HepG2 (cell line): Measurements from ENCODE around the gene PLCXD3. TPM values are rescaled to one million over a fixed set of nuclear protein-coding genes. Genes with fewer than 3 reads are reported as not detected.
A peak's percentile ranks its signal among the peaks of the same experiment; 100 is the strongest.

ENCODE experiments used
- ATAC-seq: fragments of 200-7000 bp; cut with Tn5 transposase; 3 replicates; pipeline ENCODE4 v1.9.1; 2020; ENCODE audit warnings: mild to moderate bottlenecking, moderate library complexity
- BruUV-seq: library from RNA; stranded (reverse); fragments of 400-500 nt; replicated peaks from 2 replicates; lab custom pipeline; 2021; lab: Mats Ljungman, UMichigan
- CTCF ChIA-PET: fragments of 300-600 bp; formaldehyde crosslinking; extraction: SDS; loops from one replicate; lab custom pipeline; 2021; ENCODE audit warnings: low total read pairs, inconsistent platforms, low intra/inter-chr PET ratio; lab: Yijun Ruan, JAX
- POLR2A ChIA-PET: fragments of 350-600 bp; sonication (Branson Sonifier 250); formaldehyde crosslinking; loops from one replicate; lab custom pipeline; 2020; ENCODE audit warnings: antibody characterized with exemption, inconsistent platforms; lab: Yijun Ruan, JAX
- DNase-seq: peaks from one replicate; pipeline ENCODE4 v3.0.0-alpha.2; 2015; ENCODE audit warnings: low spot score
- FAIRE-seq: peaks from 3 replicates; lab custom pipeline; 2011; peaks lifted over from hg19 to GRCh38; lab: Jason Lieb, UNC
- H2AFZ ChIP-seq: one replicate; pipeline ENCODE4 v1.6.1; 2011; ENCODE audit warnings: low read length, inconsistent platforms
- H3K27ac ChIP-seq: fragments of 300-600 bp; 3 replicates; pipeline ENCODE4 v1.8.0; 2011; ENCODE audit warnings: mixed run types, mild to moderate bottlenecking, mixed read lengths, low read length, inconsistent platforms; ENCODE audit not compliant: insufficient read depth; ENCODE audit errors: extremely low read length
- H3K27me3 ChIP-seq, 2 experiments: fragments of 200-600 bp in 1 of 2; 2 replicates in 1 of 2; 3 replicates in 1 of 2; pipeline versions ENCODE4 v1.6.0 to v1.8.0; 2011; ENCODE audit warnings: low read length in 2 of 2, mild to moderate bottlenecking in 2 of 2, moderate library complexity in 2 of 2, inconsistent platforms in 1 of 2; ENCODE audit not compliant: insufficient read depth in 2 of 2, control insufficient read depth in 1 of 2
- H3K36me3 ChIP-seq, 2 experiments: fragments of 200-600 bp in 1 of 2; replicated peaks in 1 of 2; 2 replicates in 1 of 2; 3 replicates in 1 of 2; pipeline versions ENCODE4 v1.5.1 to v1.8.0; 2011; ENCODE audit warnings: low read length in 2 of 2, inconsistent platforms in 1 of 2; ENCODE audit not compliant: insufficient read depth in 2 of 2, control insufficient read depth in 1 of 2
- H3K4me1 ChIP-seq: 2 replicates; pipeline ENCODE4 v1.5.1; 2012; ENCODE audit warnings: low read length, inconsistent platforms; ENCODE audit not compliant: insufficient read depth
- H3K4me2 ChIP-seq: 2 replicates; pipeline ENCODE4 v1.6.0; 2011; ENCODE audit warnings: low read depth, low read length, inconsistent platforms
- H3K4me3 ChIP-seq, 3 experiments: fragments of 200-600 bp in 1 of 3; sonication (generic), shearing (Covaris generic) in 1 of 3; replicated peaks in 1 of 3; 2 replicates each; pipeline ENCODE4 v1.5.1; 2011 to 2016; ENCODE audit warnings: low read length in 3 of 3, inconsistent platforms in 2 of 3, low read depth in 2 of 3, mild to moderate bottlenecking in 2 of 3, control low read depth in 1 of 3, mixed read lengths in 1 of 3; ENCODE audit not compliant: insufficient read depth in 1 of 3
- H3K79me2 ChIP-seq: one replicate; pipeline ENCODE4 v1.6.1; 2011; ENCODE audit warnings: low read length, inconsistent platforms; ENCODE audit not compliant: insufficient read depth
- H3K9ac ChIP-seq: 2 replicates; pipeline ENCODE4 v1.6.0; 2011; ENCODE audit warnings: mild to moderate bottlenecking, low read depth, low read length, inconsistent platforms; ENCODE audit not compliant: insufficient read depth
- H3K9me3 ChIP-seq: 2 replicates; pipeline ENCODE4 v1.5.1; 2012; ENCODE audit warnings: mild to moderate bottlenecking, low read length
- H4K20me1 ChIP-seq: 2 replicates; pipeline ENCODE4 v1.6.0; 2011; ENCODE audit warnings: inconsistent platforms, mild to moderate bottlenecking, low read length, moderate library complexity; ENCODE audit not compliant: insufficient read depth
- IRF2 ChIP-seq: IDR thresholded peaks from 2 replicates; pipeline ENCODE4 v1.6.1; 2018; ENCODE audit warnings: missing genetic modification reagents, missing compliant biosample characterization
- MTF2 ChIP-seq: sonication (generic); formaldehyde crosslinking; IDR thresholded peaks from 2 replicates; pipeline ENCODE4 v1.5.0; 2020; ENCODE audit warnings: missing genetic modification reagents, borderline replicate concordance
- SMC3 ChIP-seq: IDR thresholded peaks from 2 replicates; pipeline ENCODE4 v1.6.1; 2011; ENCODE audit warnings: low read length, improper control_type of control experiment
- STAG1 ChIP-seq: sonication (generic); formaldehyde crosslinking; IDR thresholded peaks from 2 replicates; pipeline ENCODE4 v1.4.0; 2020; ENCODE audit warnings: missing genetic modification reagents
- ZMYM2 ChIP-seq: sonication (generic); formaldehyde crosslinking; IDR thresholded peaks from 2 replicates; pipeline ENCODE4 v1.8.0; 2022; ENCODE audit warnings: mild to moderate bottlenecking, missing genetic modification reagents
- ZNF225 ChIP-seq: sonication (generic); formaldehyde crosslinking; IDR thresholded peaks from 2 replicates; pipeline ENCODE4 v1.4.0; 2020; ENCODE audit warnings: mild to moderate bottlenecking, missing genetic modification reagents
- ZNF510 ChIP-seq: sonication (generic); formaldehyde crosslinking; IDR thresholded peaks from 2 replicates; pipeline ENCODE4 v1.4.0; 2020; ENCODE audit warnings: low read depth, mild to moderate bottlenecking, missing genetic modification reagents
- WGBS: methylation state at CpG from one replicate; pipeline ENCODE4 v1.1.6; 2017; ENCODE audit warnings: low lambda C conversion rate; 5-methylcytosine and 5-hydroxymethylcytosine counted together
- in situ Hi-C: cut with HindIII; loops from 2 replicates; pipeline ENCODE4 v1.10.0; 2017; ENCODE audit warnings: low pct_unique_long_range_greater_than_20kb; ENCODE audit not compliant: extremely low pct_ligation_motif_present
- intact Hi-C: fragments of 100-400 bp; cut with micrococcal nuclease; formaldehyde crosslinking; loops from one replicate; pipeline ENCODE4 v1.10.0; 2022; ENCODE audit not compliant: unreplicated experiment
- polyA plus RNA-seq, 8 experiments: library from polyadenylated mRNA; depleted of rRNA in 3 of 8; stranded (reverse) in 7 of 8; unstranded in 1 of 8; fragments of >200 nt; fragmentation: Illumina TruSeq in 4 of 8; extraction: Trizol in 4 of 8; gene quantifications; 2 replicates each; pipeline versions ENCODE4 v1.2.1 to v1.2.3, GENCODE V29; 2011 to 2016; ENCODE audit warnings: low read depth in 4 of 8, missing spikeins in 1 of 8, mixed read lengths in 1 of 8; ENCODE audit not compliant: insufficient read depth in 1 of 8
- total RNA-seq, 5 experiments: library from RNA; depleted of rRNA; stranded (reverse); fragments of >200 nt; fragmentation: Illumina TruSeq; extraction: Trizol; gene quantifications; 2 replicates each; pipeline ENCODE4 v1.2.3, GENCODE V29; 2016; ENCODE audit warnings: low read depth in 1 of 5
- TF ChIP-seq, protein P1 (sequence below): sonication (generic); formaldehyde crosslinking; IDR thresholded peaks from 2 replicates; pipeline ENCODE4 v1.8.0; 2022; ENCODE audit warnings: missing genetic modification reagents, mild to moderate bottlenecking, moderate library complexity, borderline replicate concordance

PLCXD3 gene
- total and polyA plus RNA-seq, 2 of the 13 experiments (the other 11 are each of a cell fraction or from before 2014, with no cell fraction given) = not detected

DNA sequence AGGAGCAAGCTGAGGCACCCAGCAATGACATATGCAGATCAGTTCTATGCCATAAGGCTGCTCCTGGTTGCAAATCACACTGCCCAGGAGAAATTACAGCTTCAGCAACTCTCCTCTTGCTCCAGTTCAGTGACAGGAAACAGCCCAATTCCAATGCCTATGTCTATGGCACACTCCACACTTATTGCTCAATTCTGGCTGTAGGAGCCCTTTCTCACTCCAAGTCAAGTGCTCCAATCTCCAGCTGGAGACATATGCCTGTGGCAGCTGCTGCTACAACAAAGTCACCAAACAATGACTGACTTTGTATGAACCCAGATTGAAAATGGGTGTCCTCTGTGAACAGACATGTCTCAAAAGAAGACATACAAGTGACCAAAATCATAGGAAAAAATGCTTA, 31.8 kb upstream of the PLCXD3 start (continued):
- no peak for TF ChIP-seq SMC3
- TF ChIP-seq ZNF225 (CRISPR knock-in tag) = no peak
- TF ChIP-seq ZNF510 (CRISPR knock-in tag) = no peak
- TF ChIP-seq, protein P1, sequence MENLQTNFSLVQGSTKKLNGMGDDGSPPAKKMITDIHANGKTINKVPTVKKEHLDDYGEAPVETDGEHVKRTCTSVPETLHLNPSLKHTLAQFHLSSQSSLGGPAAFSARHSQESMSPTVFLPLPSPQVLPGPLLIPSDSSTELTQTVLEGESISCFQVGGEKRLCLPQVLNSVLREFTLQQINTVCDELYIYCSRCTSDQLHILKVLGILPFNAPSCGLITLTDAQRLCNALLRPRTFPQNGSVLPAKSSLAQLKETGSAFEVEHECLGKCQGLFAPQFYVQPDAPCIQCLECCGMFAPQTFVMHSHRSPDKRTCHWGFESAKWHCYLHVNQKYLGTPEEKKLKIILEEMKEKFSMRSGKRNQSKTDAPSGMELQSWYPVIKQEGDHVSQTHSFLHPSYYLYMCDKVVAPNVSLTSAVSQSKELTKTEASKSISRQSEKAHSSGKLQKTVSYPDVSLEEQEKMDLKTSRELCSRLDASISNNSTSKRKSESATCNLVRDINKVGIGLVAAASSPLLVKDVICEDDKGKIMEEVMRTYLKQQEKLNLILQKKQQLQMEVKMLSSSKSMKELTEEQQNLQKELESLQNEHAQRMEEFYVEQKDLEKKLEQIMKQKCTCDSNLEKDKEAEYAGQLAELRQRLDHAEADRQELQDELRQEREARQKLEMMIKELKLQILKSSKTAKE = no peak
- TF ChIP-seq MTF2 (CRISPR knock-in tag) = no peak
- no peak for TF ChIP-seq IRF2 (CRISPR knock-in tag)
- TF ChIP-seq, all 625 proteins: peak for 0

DNA sequence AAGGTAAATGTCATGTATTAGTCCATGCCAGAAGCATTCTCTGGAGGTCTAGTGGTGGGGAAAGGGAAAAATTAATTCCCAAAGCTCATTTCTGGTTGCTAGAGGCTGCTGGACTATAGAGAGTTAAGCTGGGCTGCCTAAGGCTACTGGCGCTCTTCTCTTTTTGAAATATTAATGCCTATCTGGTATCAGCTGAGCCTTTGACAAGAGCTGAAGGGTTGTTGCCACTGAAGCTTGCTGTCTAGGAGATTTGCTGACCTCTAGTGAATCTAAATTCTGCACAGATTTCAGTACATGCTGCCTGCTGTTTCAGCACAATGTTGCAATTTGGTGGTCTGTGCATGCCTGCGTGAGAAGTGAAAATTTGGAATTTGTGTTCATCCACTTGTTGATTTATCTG, 29.1 kb upstream of the PLCXD3 start:
- BruUV-seq = no TSS peak
- H3K4me2 ChIP-seq = no peak overlapping the region
- 0 out of 2 replicates have a peak, but pooled peaks have one; percentile 9 for TF ChIP-seq STAG1 (CRISPR knock-in tag)
- TF ChIP-seq ZMYM2 (CRISPR knock-in tag) = no peak
- TF ChIP-seq, all 625 proteins: peak for 1
- WGBS = 85% methylated on average over 2 of the region's 2 CpGs
- CTCF ChIA-PET = no interaction called here
- no peak for FAIRE-seq
- Histone ChIP-seq H3K36me3 (no peaks in the 10 kb centered on the region), H3K27me3 (no peaks in the 10 kb centered on the region), H3K4me3 (no peak overlapping the region), H2AFZ (no peak overlapping the region), H3K9ac (no peak overlapping the region), H3K4me1 (no peaks in the 10 kb centered on the region), H3K27ac (no peak overlapping the region), H3K9me3 (peaks cover 38% of the 10 kb centered on the region), H3K79me2 (no peaks in the 10 kb centered on the region), H4K20me1 (no peaks in the 10 kb centered on the region)
- DNase-seq = no peak
- no peak for ATAC-seq
- POLR2A ChIA-PET = no interaction called here
- in situ Hi-C loops (no loop called here), intact Hi-C loops (no loop called here)
